ENCODE measurements around the gene RTL1. TPM values are rescaled to one million over a fixed set of nuclear protein-coding genes. Genes with fewer than 3 reads are reported as not detected.

Gene RTL1
- total RNA-seq, 1 experiment from 2014 or later: not detected

GRCh38 chr14:100901391-100902183, 1.9 kb downstream of the RTL1 start:
- H3K27me3 ChIP-seq (ENCODE audit: low read length): no peaks in the 10 kb centered on the region
- H3K27ac ChIP-seq (ENCODE audit: low read length): no peak overlapping the region
- no peak overlapping the region for H2AFZ ChIP-seq (ENCODE audit: low read length)
- H4K20me1 ChIP-seq (ENCODE audit: insufficient read depth, low read depth, low read length): 0 out of 2 replicates have a peak, but pooled peaks cover 3% of the 10 kb centered on the region
- H3K4me2 ChIP-seq (ENCODE audit: low read depth, low read length, poor library complexity, severe bottlenecking): no peak overlapping the region
- no peaks in the 10 kb centered on the region for H3K4me1 ChIP-seq (ENCODE audit: low read length)
- DNase-seq: no peak
- no peaks in the 10 kb centered on the region for H3K79me2 ChIP-seq (ENCODE audit: low read length)
- H3K36me3 ChIP-seq (ENCODE audit: insufficient read depth, low read length): no peaks in the 10 kb centered on the region
- no peak overlapping the region for H3K9ac ChIP-seq (ENCODE audit: low read length)
- H3K9me3 ChIP-seq (ENCODE audit: low read length): no peaks in the 10 kb centered on the region
- no peaks in the 10 kb centered on the region for H3K9me2 ChIP-seq (replicated peaks; ENCODE audit: insufficient read depth, low read length)
- H3K4me3 ChIP-seq (ENCODE audit: low read length): no peak overlapping the region

- DNase-seq: peak; percentile 66
- H3K4me2 ChIP-seq (ENCODE audit: low read depth, low read length, poor library complexity, severe bottlenecking): no peak overlapping the region
- no peaks in the 10 kb centered on the region for H3K36me3 ChIP-seq (ENCODE audit: insufficient read depth, low read length)
- no peaks in the 10 kb centered on the region for H3K79me2 ChIP-seq (ENCODE audit: low read length)
- no peaks in the 10 kb centered on the region for H3K27me3 ChIP-seq (ENCODE audit: low read length)
- no peak overlapping the region for H3K4me3 ChIP-seq (ENCODE audit: low read length)
- H3K4me1 ChIP-seq (ENCODE audit: low read length): no peaks in the 10 kb centered on the region
- no peaks in the 10 kb centered on the region for H3K9me3 ChIP-seq (ENCODE audit: low read length)
- 0 out of 2 replicates have a peak, but pooled peaks cover 3% of the 10 kb centered on the region for H4K20me1 ChIP-seq (ENCODE audit: insufficient read depth, low read depth, low read length)
- no peaks in the 10 kb centered on the region for H3K9me2 ChIP-seq (replicated peaks; ENCODE audit: insufficient read depth, low read length)
- no peak overlapping the region for H3K9ac ChIP-seq (ENCODE audit: low read length)
- no peak overlapping the region for H3K27ac ChIP-seq (ENCODE audit: low read length)
- H2AFZ ChIP-seq (ENCODE audit: low read length): no peak overlapping the region
Measured at GRCh38 chr14:100900837-100901390, 2.6 kb downstream of the RTL1 start.

- no peaks in the 10 kb centered on the region for H3K4me1 ChIP-seq (ENCODE audit: low read length)
- H4K20me1 ChIP-seq (ENCODE audit: insufficient read depth, low read depth, low read length): 0 out of 2 replicates have a peak, but pooled peaks cover 3% of the 10 kb centered on the region
- H2AFZ ChIP-seq (ENCODE audit: low read length): no peak overlapping the region
- DNase-seq: no peak
- H3K9ac ChIP-seq (ENCODE audit: low read length): no peak overlapping the region
- no peak overlapping the region for H3K27ac ChIP-seq (ENCODE audit: low read length)
- H3K36me3 ChIP-seq (ENCODE audit: insufficient read depth, low read length): no peaks in the 10 kb centered on the region
- no peaks in the 10 kb centered on the region for H3K27me3 ChIP-seq (ENCODE audit: low read length)
- no peak overlapping the region for H3K4me2 ChIP-seq (ENCODE audit: low read depth, low read length, poor library complexity, severe bottlenecking)
- H3K9me3 ChIP-seq (ENCODE audit: low read length): no peaks in the 10 kb centered on the region
- no peaks in the 10 kb centered on the region for H3K79me2 ChIP-seq (ENCODE audit: low read length)
- no peak overlapping the region for H3K4me3 ChIP-seq (ENCODE audit: low read length)
- no peaks in the 10 kb centered on the region for H3K9me2 ChIP-seq (replicated peaks; ENCODE audit: insufficient read depth, low read length)
Measured at GRCh38 chr14:100899884-100900771, 3.4 kb downstream of the RTL1 start.

- no peak overlapping the region for H3K4me2 ChIP-seq (ENCODE audit: low read depth, low read length, poor library complexity, severe bottlenecking)
- H3K4me3 ChIP-seq (ENCODE audit: low read length): no peak overlapping the region
- no peaks in the 10 kb centered on the region for H3K36me3 ChIP-seq (ENCODE audit: insufficient read depth, low read length)
- H3K27ac ChIP-seq (ENCODE audit: low read length): no peak overlapping the region
- H3K4me1 ChIP-seq (ENCODE audit: low read length): no peaks in the 10 kb centered on the region
- no peak for DNase-seq
- 0 out of 2 replicates have a peak, but pooled peaks cover 3% of the 10 kb centered on the region for H4K20me1 ChIP-seq (ENCODE audit: insufficient read depth, low read depth, low read length)
- no peak overlapping the region for H2AFZ ChIP-seq (ENCODE audit: low read length)
- H3K9me2 ChIP-seq (replicated peaks; ENCODE audit: insufficient read depth, low read length): no peaks in the 10 kb centered on the region
- H3K9ac ChIP-seq (ENCODE audit: low read length): no peak overlapping the region
- H3K27me3 ChIP-seq (ENCODE audit: low read length): no peaks in the 10 kb centered on the region
- no peaks in the 10 kb centered on the region for H3K79me2 ChIP-seq (ENCODE audit: low read length)
- no peaks in the 10 kb centered on the region for H3K9me3 ChIP-seq (ENCODE audit: low read length)
Measured at GRCh38 chr14:100898935-100899883, 4.3 kb downstream of the RTL1 start.

- Histone ChIP-seq H3K9ac (ENCODE audit: low read length) (no peak overlapping the region), H3K4me1 (ENCODE audit: low read length) (no peaks in the 10 kb centered on the region), H3K9me3 (ENCODE audit: low read length) (no peaks in the 10 kb centered on the region), H2AFZ (ENCODE audit: low read length) (no peak overlapping the region), H4K20me1 (ENCODE audit: insufficient read depth, low read depth, low read length) (0 out of 2 replicates have a peak, but pooled peaks cover 3% of the 10 kb centered on the region), H3K27me3 (ENCODE audit: low read length) (no peaks in the 10 kb centered on the region), H3K36me3 (ENCODE audit: insufficient read depth, low read length) (no peaks in the 10 kb centered on the region), H3K4me3 (ENCODE audit: low read length) (no peak overlapping the region), H3K9me2 (replicated peaks; ENCODE audit: insufficient read depth, low read length) (no peaks in the 10 kb centered on the region), H3K4me2 (ENCODE audit: low read depth, low read length, poor library complexity, severe bottlenecking) (no peak overlapping the region), H3K79me2 (ENCODE audit: low read length) (no peaks in the 10 kb centered on the region), H3K27ac (ENCODE audit: low read length) (no peak overlapping the region)
- no peak for DNase-seq
Measured at GRCh38 chr14:100898465-100898864, 5.1 kb downstream of the RTL1 start.

GRCh38 chr14:100896369-100897060, 7.0 kb downstream of the RTL1 start:
- no peak overlapping the region for H3K4me2 ChIP-seq (ENCODE audit: low read depth, low read length, poor library complexity, severe bottlenecking)
- no peak overlapping the region for H3K9ac ChIP-seq (ENCODE audit: low read length)
- H3K4me1 ChIP-seq (ENCODE audit: low read length): no peaks in the 10 kb centered on the region
- H2AFZ ChIP-seq (ENCODE audit: low read length): no peak overlapping the region
- H3K27me3 ChIP-seq (ENCODE audit: low read length): no peaks in the 10 kb centered on the region
- H3K79me2 ChIP-seq (ENCODE audit: low read length): no peaks in the 10 kb centered on the region
- H3K4me3 ChIP-seq (ENCODE audit: low read length): no peak overlapping the region
- DNase-seq: no peak
- H3K36me3 ChIP-seq (ENCODE audit: insufficient read depth, low read length): no peaks in the 10 kb centered on the region
- no peaks in the 10 kb centered on the region for H3K9me2 ChIP-seq (replicated peaks; ENCODE audit: insufficient read depth, low read length)
- no peaks in the 10 kb centered on the region; the same call in 1 of the 2 replicates for H4K20me1 ChIP-seq (ENCODE audit: insufficient read depth, low read depth, low read length)
- no peak overlapping the region for H3K27ac ChIP-seq (ENCODE audit: low read length)
- H3K9me3 ChIP-seq (ENCODE audit: low read length): no peaks in the 10 kb centered on the region

- no peak overlapping the region for H3K4me2 ChIP-seq (ENCODE audit: low read depth, low read length, poor library complexity, severe bottlenecking)
- H3K27ac ChIP-seq (ENCODE audit: low read length): no peak overlapping the region
- H3K9ac ChIP-seq (ENCODE audit: low read length): no peak overlapping the region
- no peak overlapping the region for H3K4me3 ChIP-seq (ENCODE audit: low read length)
- H3K4me1 ChIP-seq (ENCODE audit: low read length): no peaks in the 10 kb centered on the region
- H4K20me1 ChIP-seq (ENCODE audit: insufficient read depth, low read depth, low read length): no peaks in the 10 kb centered on the region; the same call in 1 of the 2 replicates
- H2AFZ ChIP-seq (ENCODE audit: low read length): no peak overlapping the region
- no peak for DNase-seq
- H3K9me3 ChIP-seq (ENCODE audit: low read length): no peaks in the 10 kb centered on the region
- H3K27me3 ChIP-seq (ENCODE audit: low read length): no peaks in the 10 kb centered on the region
- no peaks in the 10 kb centered on the region for H3K36me3 ChIP-seq (ENCODE audit: insufficient read depth, low read length)
- H3K79me2 ChIP-seq (ENCODE audit: low read length): no peaks in the 10 kb centered on the region
- no peaks in the 10 kb centered on the region for H3K9me2 ChIP-seq (replicated peaks; ENCODE audit: insufficient read depth, low read length)
Measured at GRCh38 chr14:100895411-100895810, 8.1 kb downstream of the RTL1 start.
